ENCODE measurements around the gene TFAP2C.
"Not testable (repeated sequence)": the region's sequence is repeated elsewhere in the genome, so short reads cannot be mapped to it uniquely, and the experiment has no call there.

The TFAP2C gene

GRCh38 chr20:56657879-56658278 lies 28.8 kb downstream of the TFAP2C start:
- no peak for DNase-seq

- DNase-seq = not testable (repeated sequence)
Measured at GRCh38 chr20:56658341-56658947, 29.3 kb downstream of the TFAP2C start.

GRCh38 chr20:56663660-56664059 lies 34.6 kb downstream of the TFAP2C start:
- DNase-seq = no peak

- DNase-seq = no peak
Measured at GRCh38 chr20:56664796-56665195, 35.7 kb downstream of the TFAP2C start.

- no peak for DNase-seq
Measured at GRCh38 chr20:56665806-56666205, 36.7 kb downstream of the TFAP2C start.

GRCh38 chr20:56673450-56673849 lies 44.3 kb downstream of the TFAP2C start:
- DNase-seq = no peak

GRCh38 chr20:56676001-56676400 lies 46.9 kb downstream of the TFAP2C start:
- DNase-seq = no peak

GRCh38 chr20:56676679-56677078 lies 47.6 kb downstream of the TFAP2C start:
- DNase-seq = no peak

GRCh38 chr20:56683077-56683865 lies 54.2 kb downstream of the TFAP2C start:
- no peak for DNase-seq

- DNase-seq = no peak
Measured at GRCh38 chr20:56685879-56686278, 56.8 kb downstream of the TFAP2C start.

- DNase-seq = no peak
Measured at GRCh38 chr20:56687061-56687460, 58.0 kb downstream of the TFAP2C start.

GRCh38 chr20:56688106-56688505 lies 59.0 kb downstream of the TFAP2C start:
- no peak for DNase-seq

Data from activated CD4-positive, alpha-beta T cell treated with anti-CD3 and anti-CD28 coated beads, Interleukin-2, amount 50 U/mL, for 1 hour (primary cell).